SK-N-MC (cell line): ENCODE results near the gene DLEC1.

Experiments
- DNase-seq: peaks from one replicate; pipeline ENCODE4 v3.0.0-alpha.2; 2011; ENCODE audit warnings: low read depth, low spot score
- H3K27ac ChIP-seq: fragments of 200-600 bp; sonication (generic); 2 replicates; pipeline ENCODE4 v1.5.1; 2016; ENCODE audit warnings: mixed run types
- H3K36me3 ChIP-seq: fragments of 200-600 bp; sonication (generic); 2 replicates; pipeline ENCODE4 v1.6.1; 2017; ENCODE audit warnings: antibody characterized with exemption, low read length, mixed read lengths; ENCODE audit not compliant: insufficient read depth
- H3K4me3 ChIP-seq: fragments of 200-600 bp; sonication (generic); 2 replicates; pipeline ENCODE4 v1.5.1; 2016
- H3K9ac ChIP-seq: fragments of 200-600 bp; sonication (generic); 2 replicates; pipeline ENCODE4 v1.8.0; 2017; ENCODE audit warnings: mixed run types, mixed read lengths; ENCODE audit not compliant: insufficient read length
- H3K9me3 ChIP-seq: fragments of 200-600 bp; sonication (generic); 2 replicates; pipeline ENCODE4 v1.6.1; 2017; ENCODE audit warnings: low read depth, mild to moderate bottlenecking, antibody characterized with exemption, low read length, moderate library complexity, mixed read lengths
- EZH2 ChIP-seq: fragments of 200-600 bp; sonication (generic); IDR thresholded peaks from one replicate; pipeline ENCODE4 v1.6.1; 2017; ENCODE audit warnings: antibody characterized with exemption
- FOXP2 ChIP-seq: optimal IDR thresholded peaks from 2 replicates; pipeline ENCODE3; 2011; ENCODE audit warnings: mild to moderate bottlenecking, moderate library complexity; ENCODE audit not compliant: insufficient read depth; ENCODE audit errors: extremely low read length, control extremely low read depth
- POLR2AphosphoS5 ChIP-seq: IDR thresholded peaks from 2 replicates; pipeline ENCODE4 v1.6.1; 2012; ENCODE audit warnings: mild to moderate bottlenecking, low read depth, low read length, borderline replicate concordance

The DLEC1 gene

GRCh38 chr3:38164952-38165721 lies 126.1 kb downstream of the DLEC1 start, which contains the start of gene OXSR1:
OXSR1 (plus strand) TSS chr3:38165537; CDS start chr3:38165877, 340 bp downstream.
- TF ChIP-seq POLR2AphosphoS5 (peak; percentile 71), FOXP2 (no peak), EZH2 (no peak)
- Histone ChIP-seq H3K4me3 (peak within 1 kb of the TSS; percentile 84), H3K9me3 (no peaks in the 10 kb centered on the region), H3K36me3 (no peaks in the 10 kb centered on the region), H3K27ac (peak within 1 kb of the TSS; percentile 93), H3K9ac (peak within 1 kb of the TSS; percentile 89)
- DNase-seq: peak; percentile 93

GRCh38 chr3:38165722-38166387 lies 126.8 kb downstream of the DLEC1 start:
- Histone ChIP-seq H3K9me3 (no peaks in the 10 kb centered on the region), H3K27ac (no peak overlapping the region), H3K4me3 (peak overlapping the region; percentile 84), H3K9ac (peak overlapping the region; percentile 89), H3K36me3 (no peaks in the 10 kb centered on the region)
- TF ChIP-seq POLR2AphosphoS5 (no peak), FOXP2 (no peak), EZH2 (no peak)
- no peak for DNase-seq

DNA sequence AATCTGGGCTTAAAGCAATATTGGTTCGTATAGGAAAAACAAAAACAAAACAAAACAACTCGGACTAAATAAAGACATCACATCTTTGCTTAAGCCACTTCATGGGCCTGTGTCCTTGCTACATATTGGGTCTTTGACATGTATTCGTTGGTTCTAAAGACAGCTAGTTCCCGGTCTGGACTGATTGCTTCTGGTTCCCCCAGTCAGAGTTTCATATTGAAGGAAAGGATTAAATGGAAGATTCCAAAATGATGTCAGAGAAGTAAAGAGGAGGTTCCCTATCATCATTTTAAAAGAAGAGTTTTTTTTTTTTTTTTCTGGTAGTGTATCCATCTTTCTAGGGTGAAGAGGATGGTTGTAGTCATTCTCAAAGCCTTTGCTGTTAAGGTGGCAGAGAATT lies 128.6 kb downstream of the DLEC1 start:
- H3K9ac ChIP-seq: no peak overlapping the region
- H3K4me3 ChIP-seq: no peak overlapping the region
- no peaks in the 10 kb centered on the region for H3K9me3 ChIP-seq
- no peak for DNase-seq
- TF ChIP-seq FOXP2 (no peak), POLR2AphosphoS5 (no peak), EZH2 (no peak)
- H3K36me3 ChIP-seq: no peaks in the 10 kb centered on the region
- H3K27ac ChIP-seq: no peak overlapping the region

GRCh38 chr3:38168151-38169026 lies 129.4 kb downstream of the DLEC1 start:
- Histone ChIP-seq H3K27ac (no peak overlapping the region), H3K36me3 (no peaks in the 10 kb centered on the region), H3K4me3 (no peak overlapping the region), H3K9me3 (no peaks in the 10 kb centered on the region), H3K9ac (no peak overlapping the region)
- TF ChIP-seq FOXP2 (no peak), POLR2AphosphoS5 (no peak), EZH2 (no peak)
- no peak for DNase-seq

- no peaks in the 10 kb centered on the region for H3K36me3 ChIP-seq
- H3K27ac ChIP-seq: no peak overlapping the region
- H3K4me3 ChIP-seq: no peak overlapping the region
- DNase-seq: no peak
- H3K9ac ChIP-seq: no peak overlapping the region
- TF ChIP-seq POLR2AphosphoS5 (no peak), EZH2 (no peak), FOXP2 (no peak)
- no peaks in the 10 kb centered on the region for H3K9me3 ChIP-seq
Observed at GRCh38 chr3:38169027-38169317, 130.0 kb downstream of the DLEC1 start.

GRCh38 chr3:38170722-38171121 lies 131.7 kb downstream of the DLEC1 start:
- no peak overlapping the region for H3K27ac ChIP-seq
- TF ChIP-seq POLR2AphosphoS5: no peak
- no peak for TF ChIP-seq EZH2
- no peak for TF ChIP-seq FOXP2
- H3K4me3 ChIP-seq: no peak overlapping the region
- DNase-seq: no peak
- no peak overlapping the region for H3K9ac ChIP-seq
- H3K36me3 ChIP-seq: no peaks in the 10 kb centered on the region
- no peaks in the 10 kb centered on the region for H3K9me3 ChIP-seq

GRCh38 chr3:38171622-38172021 lies 132.6 kb downstream of the DLEC1 start:
- Histone ChIP-seq H3K9ac (no peak overlapping the region), H3K36me3 (no peaks in the 10 kb centered on the region), H3K4me3 (no peak overlapping the region), H3K27ac (no peak overlapping the region), H3K9me3 (no peaks in the 10 kb centered on the region)
- no peak for DNase-seq
- TF ChIP-seq POLR2AphosphoS5 (no peak), FOXP2 (no peak), EZH2 (no peak)
